HCT116 (cell line): Measurements from ENCODE around the gene CXorf49B.
"Not testable (repeated sequence)": the region's sequence is repeated elsewhere in the genome, so short reads cannot be mapped to it uniquely, and the experiment has no call there.

Source experiments
- JUND ChIP-seq: IDR thresholded peaks from 2 replicates; pipeline ENCODE4 v1.6.1; 2012
- POLR2A ChIP-seq: IDR thresholded peaks from 2 replicates; pipeline ENCODE4 v1.7.0; 2011; ENCODE audit warnings: borderline replicate concordance; ENCODE audit not compliant: insufficient read depth, insufficient read length; ENCODE audit errors: extremely low read depth
- POLR2AphosphoS5 ChIP-seq: IDR thresholded peaks from 2 replicates; pipeline ENCODE4 v1.6.1; 2011; ENCODE audit warnings: mild to moderate bottlenecking, low read depth, low read length, moderate library complexity
- SIN3A ChIP-seq: IDR thresholded peaks from 2 replicates; pipeline ENCODE4 v1.6.1; 2012; ENCODE audit warnings: low read depth
- SP1 ChIP-seq: IDR thresholded peaks from 2 replicates; pipeline ENCODE4 v1.6.1; 2012; ENCODE audit warnings: low read depth
- TCF7L2 ChIP-seq: IDR thresholded peaks from 2 replicates; pipeline ENCODE4 v1.7.0; 2011; ENCODE audit warnings: borderline replicate concordance, inconsistent platforms; ENCODE audit not compliant: insufficient read depth, insufficient read length; ENCODE audit errors: extremely low read depth
- YY1 ChIP-seq: IDR thresholded peaks from 2 replicates; pipeline ENCODE4 v1.6.1; 2011; ENCODE audit warnings: low read length, low read depth, moderate library complexity, mild to moderate bottlenecking; ENCODE audit not compliant: insufficient replicate concordance; ENCODE audit errors: extremely low read depth
- ZNF274 ChIP-seq: fragments of 200-500 bp; sonication (Bioruptor generic); IDR thresholded peaks from 2 replicates; pipeline ENCODE4 v1.6.1; 2014; ENCODE audit warnings: mild to moderate bottlenecking, low read depth, low read length, inconsistent platforms
- TF ChIP-seq, protein P1 (sequence below), 3 experiments: fragments of 200-600 bp in 1 of 3; sonication (generic) in 1 of 3; IDR thresholded peaks in 2 of 3; conservative IDR thresholded peaks in 1 of 3; 2 replicates each; pipeline ENCODE4 v1.5.1; 2012 to 2017; ENCODE audit warnings: low read depth in 2 of 3, low read length in 2 of 3, antibody characterized with exemption in 1 of 3, borderline replicate concordance in 1 of 3, control low read depth in 1 of 3, mild to moderate bottlenecking in 1 of 3, mixed read lengths in 1 of 3, mixed run types in 1 of 3, moderate library complexity in 1 of 3; ENCODE audit not compliant: insufficient read depth in 1 of 3
- TF ChIP-seq, protein P2 (sequence below): IDR thresholded peaks from 2 replicates; pipeline ENCODE4 v1.6.1; 2012
- TF ChIP-seq, protein P3 (sequence below): IDR thresholded peaks from 2 replicates; pipeline ENCODE4 v1.6.1; 2012

DNA sequence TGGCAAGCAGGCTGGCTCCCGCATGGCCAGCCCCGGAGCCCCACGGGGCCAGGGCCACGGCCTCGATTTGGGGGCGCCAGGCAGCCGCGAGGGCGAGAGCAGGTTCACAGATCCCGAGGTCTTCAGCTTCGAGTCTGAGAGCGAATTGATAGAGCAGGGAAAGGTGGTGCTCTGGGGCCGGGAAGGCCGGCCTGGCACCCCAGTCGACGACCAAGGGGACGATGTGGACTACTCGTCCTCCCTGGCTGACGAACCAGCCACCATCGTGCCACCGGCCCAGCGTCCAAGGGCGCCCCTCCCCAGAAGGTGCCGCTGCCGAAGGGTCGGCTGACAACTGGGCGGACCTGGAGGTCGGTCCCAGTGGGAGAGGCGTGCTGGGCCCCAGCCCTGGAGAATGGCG lies 44.0 kb upstream of the CXorf49B start:
- TF ChIP-seq POLR2A, POLR2AphosphoS5, SP1, JUND, SIN3A, YY1, ZNF274, TCF7L2: not testable (repeated sequence)
- TF ChIP-seq, protein P1, sequence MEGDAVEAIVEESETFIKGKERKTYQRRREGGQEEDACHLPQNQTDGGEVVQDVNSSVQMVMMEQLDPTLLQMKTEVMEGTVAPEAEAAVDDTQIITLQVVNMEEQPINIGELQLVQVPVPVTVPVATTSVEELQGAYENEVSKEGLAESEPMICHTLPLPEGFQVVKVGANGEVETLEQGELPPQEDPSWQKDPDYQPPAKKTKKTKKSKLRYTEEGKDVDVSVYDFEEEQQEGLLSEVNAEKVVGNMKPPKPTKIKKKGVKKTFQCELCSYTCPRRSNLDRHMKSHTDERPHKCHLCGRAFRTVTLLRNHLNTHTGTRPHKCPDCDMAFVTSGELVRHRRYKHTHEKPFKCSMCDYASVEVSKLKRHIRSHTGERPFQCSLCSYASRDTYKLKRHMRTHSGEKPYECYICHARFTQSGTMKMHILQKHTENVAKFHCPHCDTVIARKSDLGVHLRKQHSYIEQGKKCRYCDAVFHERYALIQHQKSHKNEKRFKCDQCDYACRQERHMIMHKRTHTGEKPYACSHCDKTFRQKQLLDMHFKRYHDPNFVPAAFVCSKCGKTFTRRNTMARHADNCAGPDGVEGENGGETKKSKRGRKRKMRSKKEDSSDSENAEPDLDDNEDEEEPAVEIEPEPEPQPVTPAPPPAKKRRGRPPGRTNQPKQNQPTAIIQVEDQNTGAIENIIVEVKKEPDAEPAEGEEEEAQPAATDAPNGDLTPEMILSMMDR (IDR thresholded peaks at IDR 0.05 in 2 of 3, conservative IDR thresholded peaks at IDR 0.05 in 1 of 3; ENCODE audit: borderline replicate concordance in 1 of 3, insufficient read depth in 1 of 3, low read depth in 2 of 3, low read length in 2 of 3), result not testable (repeated sequence)
- TF ChIP-seq, protein P2, sequence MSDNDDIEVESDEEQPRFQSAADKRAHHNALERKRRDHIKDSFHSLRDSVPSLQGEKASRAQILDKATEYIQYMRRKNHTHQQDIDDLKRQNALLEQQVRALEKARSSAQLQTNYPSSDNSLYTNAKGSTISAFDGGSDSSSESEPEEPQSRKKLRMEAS, result not testable (repeated sequence)
- TF ChIP-seq, protein P3, sequence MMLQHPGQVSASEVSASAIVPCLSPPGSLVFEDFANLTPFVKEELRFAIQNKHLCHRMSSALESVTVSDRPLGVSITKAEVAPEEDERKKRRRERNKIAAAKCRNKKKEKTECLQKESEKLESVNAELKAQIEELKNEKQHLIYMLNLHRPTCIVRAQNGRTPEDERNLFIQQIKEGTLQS, result not testable (repeated sequence)
